H9 (cell line): ENCODE measurements around the gene SEMA4A. TPM values are rescaled to one million over a fixed set of nuclear protein-coding genes. Genes with fewer than 3 reads are reported as not detected.

Experiments
- DNase-seq: peaks from one replicate; pipeline ENCODE4 v3.0.0-alpha.2; 2017
- H2AFZ ChIP-seq: one replicate; pipeline ENCODE4 v1.6.1; 2013; ENCODE audit warnings: mild to moderate bottlenecking, low read length, control low read depth, moderate library complexity
- H2AK5ac ChIP-seq: 2 replicates; pipeline ENCODE4 v1.6.1; 2013; ENCODE audit warnings: low read length, control low read depth, mixed read lengths; ENCODE audit not compliant: insufficient read length
- H2BK120ac ChIP-seq: one replicate; pipeline ENCODE4 v1.6.1; 2013; ENCODE audit warnings: low read depth, mild to moderate bottlenecking, low read length, control low read depth, inconsistent platforms; ENCODE audit not compliant: poor library complexity, severe bottlenecking
- H2BK12ac ChIP-seq: 2 replicates; pipeline ENCODE4 v1.6.1; 2013; ENCODE audit warnings: low read length, control low read depth, mixed read lengths, low read depth; ENCODE audit not compliant: insufficient read length
- H2BK15ac ChIP-seq: 2 replicates; pipeline ENCODE4 v1.6.1; 2013; ENCODE audit warnings: low read depth, low read length, control low read depth
- H2BK20ac ChIP-seq: one replicate; pipeline ENCODE4 v1.6.1; 2013; ENCODE audit warnings: low read depth, mild to moderate bottlenecking, low read length, control low read depth, inconsistent platforms; ENCODE audit not compliant: poor library complexity, severe bottlenecking
- H2BK5ac ChIP-seq: 2 replicates; pipeline ENCODE4 v1.6.1; 2013; ENCODE audit warnings: low read length, control low read depth, mixed read lengths; ENCODE audit not compliant: insufficient read length
- H3K14ac ChIP-seq: 2 replicates; pipeline ENCODE4 v1.6.1; 2013; ENCODE audit warnings: low read length, control low read depth; ENCODE audit not compliant: insufficient read depth
- H3K18ac ChIP-seq: 2 replicates; pipeline ENCODE4 v1.6.1; 2013; ENCODE audit warnings: low read depth, mild to moderate bottlenecking, mixed read lengths, low read length, control low read depth; ENCODE audit not compliant: insufficient read length
- H3K23ac ChIP-seq: 2 replicates; pipeline ENCODE4 v1.6.1; 2013; ENCODE audit warnings: low read length, control low read depth, mixed read lengths, low read depth; ENCODE audit not compliant: insufficient read length
- H3K23me2 ChIP-seq: 2 replicates; pipeline ENCODE4 v1.6.1; 2013; ENCODE audit warnings: low read depth, mild to moderate bottlenecking, mixed read lengths, low read length, control low read depth; ENCODE audit not compliant: insufficient read length, poor library complexity, severe bottlenecking
- H3K27ac ChIP-seq: 2 replicates; pipeline ENCODE4 v1.5.1; 2013; ENCODE audit warnings: low read length, control low read depth, mixed read lengths, low read depth; ENCODE audit not compliant: insufficient read length
- H3K27me3 ChIP-seq: 2 replicates; pipeline ENCODE4 v1.6.1; 2013; ENCODE audit warnings: low read length, control low read depth, inconsistent platforms; ENCODE audit not compliant: insufficient read depth
- H3K4ac ChIP-seq: 2 replicates; pipeline ENCODE4 v1.6.1; 2013; ENCODE audit warnings: low read depth, mild to moderate bottlenecking, control low read depth, inconsistent platforms, low read length, moderate library complexity
- H3K4me1 ChIP-seq: 2 replicates; pipeline ENCODE4 v1.6.1; 2013; ENCODE audit warnings: low read length, control low read depth, inconsistent platforms; ENCODE audit not compliant: insufficient read depth
- H3K4me2 ChIP-seq: 2 replicates; pipeline ENCODE4 v1.6.1; 2013; ENCODE audit warnings: low read length, control low read depth, mixed read lengths; ENCODE audit not compliant: insufficient read length, insufficient read depth
- H3K56ac ChIP-seq: 2 replicates; pipeline ENCODE4 v1.6.1; 2013; ENCODE audit warnings: low read depth, mild to moderate bottlenecking, mixed read lengths, low read length, control low read depth; ENCODE audit not compliant: insufficient read length
- H3K79me1 ChIP-seq: 2 replicates; pipeline ENCODE4 v1.6.1; 2013; ENCODE audit warnings: low read depth, mild to moderate bottlenecking, moderate library complexity, low read length, control low read depth, inconsistent platforms; ENCODE audit not compliant: insufficient read depth, poor library complexity, severe bottlenecking
- H3K79me2 ChIP-seq: 2 replicates; pipeline ENCODE4 v1.6.1; 2013; ENCODE audit warnings: low read length, control low read depth, inconsistent platforms; ENCODE audit not compliant: insufficient read depth
- H3K9ac ChIP-seq: 2 replicates; pipeline ENCODE4 v1.6.1; 2013; ENCODE audit warnings: low read length, control low read depth, mixed read lengths; ENCODE audit not compliant: insufficient read length; ENCODE audit errors: extremely low read depth
- H3K9me3 ChIP-seq: one replicate; pipeline ENCODE4 v1.6.1; 2013; ENCODE audit warnings: low read depth, low read length, inconsistent platforms; ENCODE audit not compliant: control insufficient read depth
- H3T11ph ChIP-seq: one replicate; pipeline ENCODE4 v1.6.1; 2013; ENCODE audit warnings: mild to moderate bottlenecking, low read length, control low read depth, inconsistent platforms
- H4K20me1 ChIP-seq: one replicate; pipeline ENCODE4 v1.6.1; 2013; ENCODE audit not compliant: control insufficient read depth, insufficient read length, insufficient read depth
- H4K5ac ChIP-seq: 2 replicates; pipeline ENCODE4 v1.6.1; 2013; ENCODE audit warnings: low read depth, mild to moderate bottlenecking, mixed read lengths, low read length, control low read depth; ENCODE audit not compliant: insufficient read length
- H4K8ac ChIP-seq: replicated peaks from 2 replicates; pipeline ENCODE4 v1.6.1; 2013; ENCODE audit warnings: low read length, control low read depth, mixed read lengths, low read depth; ENCODE audit not compliant: insufficient read length
- H4K91ac ChIP-seq: 2 replicates; pipeline ENCODE4 v1.6.1; 2013; ENCODE audit warnings: low read depth, mild to moderate bottlenecking, moderate library complexity, mixed read lengths, low read length, control low read depth; ENCODE audit not compliant: insufficient read length
- H3K27ac Mint-ChIP-seq, 3 experiments: 2 replicates in 2 of 3; 3 replicates in 1 of 3; pipeline ENCODE4 v1.8.0; 2020 to 2021; ENCODE audit warnings: mixed read lengths in 3 of 3, mild to moderate bottlenecking in 1 of 3, moderate library complexity in 1 of 3
- H3K27me3 Mint-ChIP-seq: 2 replicates; pipeline ENCODE4 v1.8.0; 2021; ENCODE audit warnings: low read depth, mild to moderate bottlenecking, moderate library complexity, mixed read lengths
- H3K36me3 Mint-ChIP-seq, 3 experiments: 2 replicates in 2 of 3; 3 replicates in 1 of 3; pipeline ENCODE4 v1.8.0; 2020 to 2021; ENCODE audit warnings: low read depth in 3 of 3, mixed read lengths in 3 of 3; ENCODE audit not compliant: insufficient read depth in 1 of 3
- H3K4me1 Mint-ChIP-seq, 2 experiments: 2 replicates each; pipeline ENCODE4 v1.8.0; 2020; ENCODE audit warnings: mixed read lengths in 2 of 2
- H3K4me3 Mint-ChIP-seq, 2 experiments: 2 replicates in 1 of 2; 3 replicates in 1 of 2; pipeline ENCODE4 v1.8.0; 2020 to 2021; ENCODE audit warnings: mild to moderate bottlenecking in 2 of 2, mixed read lengths in 2 of 2, moderate library complexity in 1 of 2
- H3K9me3 Mint-ChIP-seq, 2 experiments: 2 replicates in 1 of 2; 3 replicates in 1 of 2; pipeline ENCODE4 v1.8.0; 2020; ENCODE audit warnings: mild to moderate bottlenecking in 2 of 2, mixed read lengths in 2 of 2, moderate library complexity in 1 of 2
- CTCF ChIP-seq: fragments of 200-600 bp; sonication (generic); conservative IDR thresholded peaks from 3 replicates; pipeline ENCODE4 v1.8.0; 2021; ENCODE audit warnings: antibody characterized with exemption, mild to moderate bottlenecking
- WGBS: extraction: QIAGEN DNeasy Blood & Tissue Kit; methylation state at CpG from one replicate; pipeline ENCODE4 v1.1.7; 2013; ENCODE audit warnings: missing lambda C conversion rate, low lambda C conversion rate, mixed read lengths; ENCODE audit not compliant: insufficient read length; ENCODE audit errors: extremely low coverage; 5-methylcytosine and 5-hydroxymethylcytosine counted together
- total RNA-seq: library from RNA; stranded (reverse); gene quantifications from 2 replicates; pipeline ENCODE4 v1.2.1, GENCODE V29; 2021

Gene SEMA4A
- total RNA-seq, 1 experiment from 2014 or later = 11.1 TPM

DNA sequence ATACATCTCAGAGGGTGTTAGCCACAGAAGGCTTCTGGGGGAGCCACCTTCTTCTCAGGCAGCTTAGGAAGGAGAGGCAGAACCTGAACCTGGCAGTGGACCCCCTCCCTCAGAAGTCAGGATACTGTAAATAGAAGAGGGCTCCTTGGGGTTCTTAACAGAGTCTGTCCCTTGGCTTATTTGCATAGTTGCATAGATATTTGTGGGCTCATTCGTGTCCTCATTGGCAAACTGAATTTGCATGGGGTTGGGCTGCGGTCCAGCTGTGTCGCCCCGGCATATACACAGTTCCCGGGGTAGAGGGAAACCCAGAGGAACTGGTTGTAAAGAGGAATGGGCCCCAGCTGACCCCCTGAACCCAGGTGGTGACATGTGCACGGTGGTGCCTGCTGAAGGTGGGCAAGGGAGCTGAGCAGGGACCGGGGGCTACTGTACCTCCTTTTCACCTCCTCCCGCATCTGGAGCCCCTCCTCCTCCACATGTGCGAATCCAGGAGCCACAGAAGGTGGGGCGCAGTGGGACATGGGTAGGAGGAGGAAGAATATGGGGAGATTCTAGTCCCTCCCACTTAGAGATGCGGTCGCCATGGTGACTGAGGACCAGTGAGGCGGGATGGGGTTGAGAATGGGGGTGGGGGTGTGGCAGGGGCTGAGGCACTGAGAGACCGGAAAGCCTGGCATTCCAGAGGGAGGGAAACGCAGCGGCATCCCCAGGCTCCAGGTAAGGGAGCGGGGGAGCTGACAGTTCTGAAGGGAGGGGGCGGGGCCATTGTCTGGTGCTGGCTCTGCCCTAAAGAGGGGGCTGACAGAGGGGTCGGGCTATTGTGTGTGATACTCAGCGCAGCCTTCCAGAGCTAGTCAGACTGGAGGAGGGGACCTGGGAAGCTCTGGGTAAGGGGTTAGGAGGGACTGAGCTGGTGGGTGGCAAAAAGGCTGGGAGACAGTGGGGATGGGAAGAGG lies 3.7 kb upstream of the SEMA4A start:
- no CpG with 5 or more reads among the region's 20 CpGs for WGBS
- Histone ChIP-seq H2AK5ac (no peak overlapping the region), H3K23ac (no peak overlapping the region), H3K56ac (no peak overlapping the region), H2BK5ac (no peak overlapping the region), H3K4me2 (peak overlapping the region; percentile 29), H3K4me1 (peaks cover 27% of the 10 kb centered on the region), H3K9me3 (no peaks in the 10 kb centered on the region), H3K4ac (no peak overlapping the region), H3K9ac (no peak overlapping the region), H4K20me1 (no peaks in the 10 kb centered on the region), H2BK15ac (no peak overlapping the region), H2BK120ac (no peak overlapping the region), H2BK20ac (no peak overlapping the region), H4K91ac (no peak overlapping the region), H3K79me1 (no peaks in the 10 kb centered on the region), H3K27me3 (no peaks in the 10 kb centered on the region), H4K8ac (no peak overlapping the region), H3K18ac (no peak overlapping the region), H3K14ac (no peak overlapping the region), H4K5ac (no peak overlapping the region), H3K27ac (no peak overlapping the region), H2AFZ (no peak overlapping the region), H2BK12ac (no peak overlapping the region), H3K23me2 (no peaks in the 10 kb centered on the region), H3K79me2 (no peaks in the 10 kb centered on the region), H3T11ph (no peak overlapping the region)
- Mint-ChIP-seq H3K4me3 (peak overlapping the region; percentile 55 to 79), H3K9me3 (no peaks in the 10 kb centered on the region), H3K36me3 (peaks cover 0 to 1% (median 0%) of the 10 kb centered on the region in 3 experiments; a peak in 1 of 7 replicates), H3K27ac (peak overlapping the region; percentile 20 to 42 (median 38); a peak in 4 of 7 replicates), H3K4me1 (peaks cover 67 to 80% of the 10 kb centered on the region in 2 experiments), H3K27me3 (no peaks in the 10 kb centered on the region)
- peak; percentile 97 for DNase-seq
- TF ChIP-seq CTCF = no peak
